Measurements from ENCODE around the gene RAD51AP1.
A peak's percentile ranks its signal among the peaks of the same experiment; 100 is the strongest.
"Not testable (repeated sequence)": the region's sequence is repeated elsewhere in the genome, so short reads cannot be mapped to it uniquely, and the experiment has no call there.

RAD51AP1 gene

DNA sequence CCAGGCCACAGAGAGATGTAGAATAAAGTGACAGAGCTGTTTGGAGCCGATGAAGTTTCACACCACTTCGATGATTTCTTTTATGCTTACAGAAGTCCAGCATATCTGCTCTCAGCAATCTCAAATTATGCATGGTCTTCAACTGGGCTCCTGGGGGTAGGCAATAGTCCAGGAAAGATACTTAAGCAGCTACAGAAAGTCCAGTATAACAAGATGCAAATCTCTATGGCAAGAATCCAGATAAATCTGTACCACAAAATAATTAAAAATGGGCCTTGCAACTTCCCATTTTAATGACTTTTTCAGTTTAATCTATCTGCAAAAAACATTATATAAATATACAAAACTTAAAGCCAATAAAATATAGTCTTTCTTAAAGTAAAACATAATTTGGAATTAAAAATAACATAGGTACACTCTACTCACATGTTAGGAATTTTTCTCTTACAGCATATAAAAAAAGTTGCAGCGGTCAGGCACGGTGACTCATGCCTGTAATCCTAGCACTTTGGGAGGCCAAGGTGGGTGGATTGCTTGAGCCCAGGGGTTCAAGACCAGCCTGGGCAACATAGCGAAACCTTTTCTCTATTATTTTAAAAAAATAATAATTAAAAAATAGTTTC lies 20.5 kb upstream of the RAD51AP1 start:
- H3K27me3 ChIP-seq (replicated peaks; ENCODE audit: insufficient read depth, low read length) = no peaks in the 10 kb centered on the region
- TF ChIP-seq EZH2phosphoT487 (IDR thresholded peaks at IDR 0.05; ENCODE audit: low read length) (no peak), EZH2 (optimal IDR thresholded peaks at IDR 0.05; ENCODE audit: low read depth, low read length) (no peak)
- TF ChIP-seq, protein P1, sequence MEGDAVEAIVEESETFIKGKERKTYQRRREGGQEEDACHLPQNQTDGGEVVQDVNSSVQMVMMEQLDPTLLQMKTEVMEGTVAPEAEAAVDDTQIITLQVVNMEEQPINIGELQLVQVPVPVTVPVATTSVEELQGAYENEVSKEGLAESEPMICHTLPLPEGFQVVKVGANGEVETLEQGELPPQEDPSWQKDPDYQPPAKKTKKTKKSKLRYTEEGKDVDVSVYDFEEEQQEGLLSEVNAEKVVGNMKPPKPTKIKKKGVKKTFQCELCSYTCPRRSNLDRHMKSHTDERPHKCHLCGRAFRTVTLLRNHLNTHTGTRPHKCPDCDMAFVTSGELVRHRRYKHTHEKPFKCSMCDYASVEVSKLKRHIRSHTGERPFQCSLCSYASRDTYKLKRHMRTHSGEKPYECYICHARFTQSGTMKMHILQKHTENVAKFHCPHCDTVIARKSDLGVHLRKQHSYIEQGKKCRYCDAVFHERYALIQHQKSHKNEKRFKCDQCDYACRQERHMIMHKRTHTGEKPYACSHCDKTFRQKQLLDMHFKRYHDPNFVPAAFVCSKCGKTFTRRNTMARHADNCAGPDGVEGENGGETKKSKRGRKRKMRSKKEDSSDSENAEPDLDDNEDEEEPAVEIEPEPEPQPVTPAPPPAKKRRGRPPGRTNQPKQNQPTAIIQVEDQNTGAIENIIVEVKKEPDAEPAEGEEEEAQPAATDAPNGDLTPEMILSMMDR (IDR thresholded peaks at IDR 0.05; ENCODE audit: low read length) = no peak
- H3K27ac ChIP-seq (ENCODE audit: low read length) = no peak overlapping the region
- no peak overlapping the region for H2AFZ ChIP-seq (ENCODE audit: low read length)
- H3K4me3 ChIP-seq (ENCODE audit: low read length) = no peak overlapping the region
- H3K4me2 ChIP-seq (ENCODE audit: low read depth, low read length) = no peak overlapping the region
- no peak for DNase-seq
- H3F3A ChIP-seq (ENCODE audit: insufficient read depth, low read length) = no peaks in the 10 kb centered on the region; the same call in 1 of the 2 replicates
- H3K9ac ChIP-seq (ENCODE audit: low read length) = no peak overlapping the region
- peaks cover 3% of the 10 kb centered on the region for H3K36me3 ChIP-seq (replicated peaks; ENCODE audit: insufficient read depth, low read length)
- no peaks in the 10 kb centered on the region for H3K9me2 ChIP-seq (replicated peaks; ENCODE audit: insufficient read depth, low read length)
- no peaks in the 10 kb centered on the region for H3K9me3 ChIP-seq (replicated peaks; ENCODE audit: insufficient read depth, low read length)
- no peaks in the 10 kb centered on the region for H4K20me1 ChIP-seq (ENCODE audit: insufficient read depth, low read length)
- no peaks in the 10 kb centered on the region for H3K4me1 ChIP-seq (ENCODE audit: low read length)
- no peaks in the 10 kb centered on the region for H3K79me2 ChIP-seq (ENCODE audit: low read length)

DNA sequence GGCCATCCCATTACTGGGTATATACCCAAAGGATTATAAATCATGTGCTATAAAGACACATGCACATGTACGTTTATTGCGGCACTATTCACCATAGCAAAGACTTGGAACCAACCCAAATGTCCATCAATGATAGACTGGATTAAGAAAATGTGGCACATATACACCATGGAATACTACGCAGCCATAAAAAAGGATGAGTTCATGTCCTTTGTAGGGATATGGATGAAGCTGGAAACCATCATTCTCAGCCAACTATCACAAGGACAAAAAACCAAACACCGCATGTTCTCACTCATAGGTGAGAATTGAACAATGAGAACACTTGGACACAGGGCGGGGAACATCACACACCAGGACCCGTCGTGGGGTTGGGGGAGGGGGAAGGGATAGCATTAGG lies 15.2 kb upstream of the RAD51AP1 start:
- H3K79me2 ChIP-seq (ENCODE audit: low read length); H3K4me1 ChIP-seq (ENCODE audit: low read length); H3K36me3 ChIP-seq (replicated peaks; ENCODE audit: insufficient read depth, low read length); H2AFZ ChIP-seq (ENCODE audit: low read length); H3K9ac ChIP-seq (ENCODE audit: low read length); H4K20me1 ChIP-seq (ENCODE audit: insufficient read depth, low read length); H3K4me3 ChIP-seq (ENCODE audit: low read length); H3K9me3 ChIP-seq (replicated peaks; ENCODE audit: insufficient read depth, low read length); H3F3A ChIP-seq (ENCODE audit: insufficient read depth, low read length); DNase-seq; H3K4me2 ChIP-seq (ENCODE audit: low read depth, low read length); H3K9me2 ChIP-seq (replicated peaks; ENCODE audit: insufficient read depth, low read length); H3K27me3 ChIP-seq (replicated peaks; ENCODE audit: insufficient read depth, low read length); H3K27ac ChIP-seq (ENCODE audit: low read length): not testable (repeated sequence)

DNA sequence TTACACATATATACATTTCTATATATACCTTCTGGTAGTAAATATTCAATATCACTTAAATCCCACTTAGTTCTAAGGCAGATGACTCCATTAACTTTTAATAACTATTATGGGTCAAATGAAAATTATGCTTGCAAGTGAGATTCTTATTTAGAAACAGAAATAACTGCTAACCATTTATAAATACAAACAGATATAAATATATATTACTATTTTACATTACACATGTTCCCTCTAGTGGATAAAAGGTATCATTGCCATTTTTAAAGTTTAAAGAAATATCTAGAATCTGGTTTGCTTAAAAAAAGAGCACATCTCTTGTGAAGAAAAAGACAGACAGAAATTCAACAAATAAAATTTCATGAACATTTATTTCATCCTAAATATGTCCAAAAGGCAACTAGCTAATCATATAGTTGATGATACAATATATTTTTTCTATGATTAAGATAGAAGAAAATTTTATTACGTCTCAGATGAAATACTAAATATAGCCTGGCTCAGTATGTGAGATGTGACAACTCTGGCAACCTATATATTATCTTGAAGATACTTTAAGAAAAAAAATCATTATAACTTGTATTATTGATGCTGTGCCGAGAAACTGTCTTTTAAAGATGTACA lies 11.7 kb upstream of the RAD51AP1 start:
- peaks cover 13% of the 10 kb centered on the region; the same call in 1 of the 2 replicates for H3K79me2 ChIP-seq (ENCODE audit: low read length)
- H3K4me1 ChIP-seq (ENCODE audit: low read length) = no peaks in the 10 kb centered on the region
- H3K9me2 ChIP-seq (replicated peaks; ENCODE audit: insufficient read depth, low read length) = no peaks in the 10 kb centered on the region
- H3K36me3 ChIP-seq (replicated peaks; ENCODE audit: insufficient read depth, low read length) = peaks cover 3% of the 10 kb centered on the region; the same call in 1 of the 2 replicates
- H3K27ac ChIP-seq (ENCODE audit: low read length) = no peak overlapping the region
- H3K9me3 ChIP-seq (replicated peaks; ENCODE audit: insufficient read depth, low read length) = no peaks in the 10 kb centered on the region
- no peak overlapping the region for H3K9ac ChIP-seq (ENCODE audit: low read length)
- H3F3A ChIP-seq (ENCODE audit: insufficient read depth, low read length) = peaks cover 5% of the 10 kb centered on the region; the same call in 1 of the 2 replicates
- H3K4me3 ChIP-seq (ENCODE audit: low read length) = no peak overlapping the region
- TF ChIP-seq, protein P1 (IDR thresholded peaks at IDR 0.05; ENCODE audit: low read length) = peak; percentile 40
- TF ChIP-seq EZH2 (optimal IDR thresholded peaks at IDR 0.05; ENCODE audit: low read depth, low read length) = no peak
- H3K4me2 ChIP-seq (ENCODE audit: low read depth, low read length) = no peak overlapping the region
- no peak overlapping the region for H2AFZ ChIP-seq (ENCODE audit: low read length)
- DNase-seq = peak; percentile 36
- no peaks in the 10 kb centered on the region for H4K20me1 ChIP-seq (ENCODE audit: insufficient read depth, low read length)
- H3K27me3 ChIP-seq (replicated peaks; ENCODE audit: insufficient read depth, low read length) = no peaks in the 10 kb centered on the region

DNA sequence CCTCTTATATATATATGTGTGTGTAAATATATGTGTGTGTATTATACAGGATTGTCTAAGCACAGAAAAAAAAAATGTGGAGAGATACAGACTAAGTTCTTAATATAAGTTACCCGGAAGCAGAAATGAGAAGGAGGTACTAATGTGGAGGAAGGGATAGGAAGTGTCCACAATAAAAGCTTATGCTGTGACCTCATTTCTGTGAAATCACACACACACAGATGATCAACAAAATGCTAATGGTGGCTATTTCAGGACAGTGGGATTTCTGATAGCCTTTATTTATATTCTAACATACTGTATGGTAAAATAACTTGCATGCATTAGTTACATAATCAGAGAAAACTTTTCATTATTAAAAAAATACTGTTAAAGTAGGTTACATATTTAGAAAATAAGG lies 8.5 kb upstream of the RAD51AP1 start:
- no peak for TF ChIP-seq EZH2phosphoT487 (IDR thresholded peaks at IDR 0.05; ENCODE audit: low read length)
- TF ChIP-seq EZH2 (optimal IDR thresholded peaks at IDR 0.05; ENCODE audit: low read depth, low read length) = no peak
- TF ChIP-seq, protein P1 (IDR thresholded peaks at IDR 0.05; ENCODE audit: low read length) = no peak
- no peak overlapping the region for H3K9ac ChIP-seq (ENCODE audit: low read length)
- peaks cover 34% of the 10 kb centered on the region for H3K79me2 ChIP-seq (ENCODE audit: low read length)
- no peaks in the 10 kb centered on the region for H3K9me3 ChIP-seq (replicated peaks; ENCODE audit: insufficient read depth, low read length)
- no peaks in the 10 kb centered on the region for H3K9me2 ChIP-seq (replicated peaks; ENCODE audit: insufficient read depth, low read length)
- H4K20me1 ChIP-seq (ENCODE audit: insufficient read depth, low read length) = no peaks in the 10 kb centered on the region
- H2AFZ ChIP-seq (ENCODE audit: low read length) = no peak overlapping the region
- H3K4me3 ChIP-seq (ENCODE audit: low read length) = no peak overlapping the region
- peaks cover 16% of the 10 kb centered on the region for H3F3A ChIP-seq (ENCODE audit: insufficient read depth, low read length)
- H3K27ac ChIP-seq (ENCODE audit: low read length) = no peak overlapping the region
- H3K27me3 ChIP-seq (replicated peaks; ENCODE audit: insufficient read depth, low read length) = no peaks in the 10 kb centered on the region
- DNase-seq = no peak
- H3K36me3 ChIP-seq (replicated peaks; ENCODE audit: insufficient read depth, low read length) = 0 out of 2 replicates have a peak, but pooled peaks cover 8% of the 10 kb centered on the region
- no peak overlapping the region for H3K4me2 ChIP-seq (ENCODE audit: low read depth, low read length)
- H3K4me1 ChIP-seq (ENCODE audit: low read length) = peaks cover under 1% of the 10 kb centered on the region; the same call in 1 of the 2 replicates
